ENCODE data around the gene DAPL1. TPM values are rescaled to one million over a fixed set of nuclear protein-coding genes. Genes with fewer than 3 reads are reported as not detected.

The DAPL1 gene
- total RNA-seq, 1 donor from 2014 or later = not detected

- no peak for DNase-seq (ENCODE audit: low read depth)
Measured at GRCh38 chr2:158776231-158776630, 18.9 kb upstream of the DAPL1 start.

- DNase-seq (ENCODE audit: low read depth) = peak; percentile 55
Measured at GRCh38 chr2:158777077-158777476, 18.0 kb upstream of the DAPL1 start.

- DNase-seq (ENCODE audit: low read depth) = no peak
Measured at GRCh38 chr2:158778243-158778642, 16.9 kb upstream of the DAPL1 start.

GRCh38 chr2:158779621-158780020 is 15.5 kb upstream of the DAPL1 start:
- DNase-seq (ENCODE audit: low read depth) = no peak

GRCh38 chr2:158781353-158781961 is 13.7 kb upstream of the DAPL1 start:
- DNase-seq (ENCODE audit: low read depth) = peak; percentile 72

GRCh38 chr2:158782136-158782535 is 13.0 kb upstream of the DAPL1 start:
- no peak for DNase-seq (ENCODE audit: low read depth)

GRCh38 chr2:158782616-158783015 is 12.5 kb upstream of the DAPL1 start:
- DNase-seq (ENCODE audit: low read depth) = no peak

- no peak for DNase-seq (ENCODE audit: low read depth)
Measured at GRCh38 chr2:158783923-158784322, 11.2 kb upstream of the DAPL1 start.

- no peak for DNase-seq (ENCODE audit: low read depth)
Measured at GRCh38 chr2:158786897-158787296, 8.2 kb upstream of the DAPL1 start.

- no peak for DNase-seq (ENCODE audit: low read depth)
Measured at GRCh38 chr2:158788951-158789350, 6.2 kb upstream of the DAPL1 start.

GRCh38 chr2:158796652-158797051 is 1.5 kb downstream of the DAPL1 start:
- DNase-seq (ENCODE audit: low read depth) = no peak

GRCh38 chr2:158797963-158798700 is 3.0 kb downstream of the DAPL1 start:
- peak; percentile 55 for DNase-seq (ENCODE audit: low read depth)

- DNase-seq (ENCODE audit: low read depth) = no peak
Measured at GRCh38 chr2:158799181-158799580, 4.1 kb downstream of the DAPL1 start.

GRCh38 chr2:158803506-158803905 is 8.4 kb downstream of the DAPL1 start:
- no peak for DNase-seq (ENCODE audit: low read depth)

- DNase-seq (ENCODE audit: low read depth) = no peak
Measured at GRCh38 chr2:158805255-158805654, 10.1 kb downstream of the DAPL1 start.

GRCh38 chr2:158805936-158806335 is 10.8 kb downstream of the DAPL1 start:
- DNase-seq (ENCODE audit: low read depth) = no peak

- DNase-seq (ENCODE audit: low read depth) = no peak
Measured at GRCh38 chr2:158806941-158807340, 11.8 kb downstream of the DAPL1 start.

- DNase-seq (ENCODE audit: low read depth) = no peak
Measured at GRCh38 chr2:158808426-158808825, 13.3 kb downstream of the DAPL1 start.

GRCh38 chr2:158809816-158810215 is 14.7 kb downstream of the DAPL1 start:
- DNase-seq (ENCODE audit: low read depth) = no peak

- DNase-seq (ENCODE audit: low read depth) = no peak
Measured at GRCh38 chr2:158810731-158811460, 15.8 kb downstream of the DAPL1 start.

- no peak for DNase-seq (ENCODE audit: low read depth)
Measured at GRCh38 chr2:158815166-158815565, 20.0 kb downstream of the DAPL1 start.

- no peak for DNase-seq (ENCODE audit: low read depth)
Measured at GRCh38 chr2:158815658-158816057, 20.5 kb downstream of the DAPL1 start.

Measured in myocyte (in vitro differentiated cells).